Memory B cell (primary cell): ENCODE data around the gene ZDHHC17.
A peak's percentile ranks its signal among the peaks of the same experiment; 100 is the strongest.
"Not testable (repeated sequence)": the region's sequence is repeated elsewhere in the genome, so short reads cannot be mapped to it uniquely, and the experiment has no call there.

Experiments
- ATAC-seq: fragments of 150-1000 bp; cut with Tn5 transposase; 2 replicates; pipeline ENCODE4 v1.10.0; 2021; ENCODE audit warnings: low read depth, mild to moderate bottlenecking, moderate library complexity
- DNase-seq, 2 donors: peaks; one replicate each; pipeline ENCODE4 v3.0.0; 2022; ENCODE audit warnings: low spot score in 2 of 2
- H3K27ac Mint-ChIP-seq: one replicate; pipeline ENCODE4 v1.8.0; 2022; ENCODE audit warnings: mild to moderate bottlenecking, moderate library complexity, mixed read lengths
- H3K27me3 Mint-ChIP-seq: one replicate; pipeline ENCODE4 v1.8.0; 2022; ENCODE audit warnings: mixed read lengths
- H3K36me3 Mint-ChIP-seq: one replicate; pipeline ENCODE4 v1.8.0; 2022; ENCODE audit warnings: mild to moderate bottlenecking, mixed read lengths
- H3K4me1 Mint-ChIP-seq: one replicate; pipeline ENCODE4 v1.8.0; 2022; ENCODE audit warnings: mixed read lengths
- H3K4me3 Mint-ChIP-seq: one replicate; pipeline ENCODE4 v1.8.0; 2022; ENCODE audit warnings: mild to moderate bottlenecking, moderate library complexity, mixed read lengths
- H3K9me3 Mint-ChIP-seq: one replicate; pipeline ENCODE4 v1.8.0; 2022; ENCODE audit warnings: mixed read lengths

The ZDHHC17 gene, protein sequence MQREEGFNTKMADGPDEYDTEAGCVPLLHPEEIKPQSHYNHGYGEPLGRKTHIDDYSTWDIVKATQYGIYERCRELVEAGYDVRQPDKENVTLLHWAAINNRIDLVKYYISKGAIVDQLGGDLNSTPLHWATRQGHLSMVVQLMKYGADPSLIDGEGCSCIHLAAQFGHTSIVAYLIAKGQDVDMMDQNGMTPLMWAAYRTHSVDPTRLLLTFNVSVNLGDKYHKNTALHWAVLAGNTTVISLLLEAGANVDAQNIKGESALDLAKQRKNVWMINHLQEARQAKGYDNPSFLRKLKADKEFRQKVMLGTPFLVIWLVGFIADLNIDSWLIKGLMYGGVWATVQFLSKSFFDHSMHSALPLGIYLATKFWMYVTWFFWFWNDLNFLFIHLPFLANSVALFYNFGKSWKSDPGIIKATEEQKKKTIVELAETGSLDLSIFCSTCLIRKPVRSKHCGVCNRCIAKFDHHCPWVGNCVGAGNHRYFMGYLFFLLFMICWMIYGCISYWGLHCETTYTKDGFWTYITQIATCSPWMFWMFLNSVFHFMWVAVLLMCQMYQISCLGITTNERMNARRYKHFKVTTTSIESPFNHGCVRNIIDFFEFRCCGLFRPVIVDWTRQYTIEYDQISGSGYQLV

GRCh38 chr12:76763746-76764675, at the start of gene ZDHHC17:
TSS of gene ZDHHC17 (plus strand) at chr12:76764115. CDS start at chr12:76764237, 122 bp downstream.
- DNase-seq: peak; percentile 94 to 96
- H3K27me3 Mint-ChIP-seq: no peaks in the 10 kb centered on the region
- no peaks in the 10 kb centered on the region for H3K9me3 Mint-ChIP-seq
- peak; percentile 82 for ATAC-seq
- H3K36me3 Mint-ChIP-seq: peaks cover 2% of the 10 kb centered on the region
- H3K27ac Mint-ChIP-seq: peak within 1 kb of the TSS; percentile 98
- peak within 1 kb of the TSS; percentile 98 for H3K4me3 Mint-ChIP-seq
- H3K4me1 Mint-ChIP-seq: peaks cover 19% of the 10 kb centered on the region

DNA sequence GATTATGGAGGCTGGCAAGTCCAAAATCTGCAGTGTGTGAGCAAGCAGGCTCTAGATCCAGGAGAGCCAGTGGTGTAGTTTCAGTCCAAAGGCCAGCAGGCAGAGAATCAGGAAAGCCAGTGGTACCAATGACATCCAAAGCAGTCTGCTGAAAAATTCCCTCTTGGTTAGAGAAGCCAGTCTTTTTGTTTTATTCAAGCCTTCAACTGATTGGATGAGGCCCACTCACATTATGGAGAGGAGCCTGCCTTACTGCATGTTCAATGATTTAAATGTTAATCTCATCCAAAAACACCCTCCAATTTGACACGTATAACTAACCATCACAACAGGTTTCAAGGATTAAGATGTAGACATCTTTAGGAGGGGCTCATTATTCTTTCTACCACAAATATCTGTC, 49.5 kb upstream of the ZDHHC17 start:
- no peak for ATAC-seq
- Mint-ChIP-seq H3K4me3 (no peak overlapping the region), H3K27ac (no peak overlapping the region), H3K4me1 (no peaks in the 10 kb centered on the region), H3K9me3 (no peaks in the 10 kb centered on the region), H3K36me3 (no peaks in the 10 kb centered on the region), H3K27me3 (peaks cover 4% of the 10 kb centered on the region)
- no peak for DNase-seq

- Mint-ChIP-seq H3K27ac (no peak overlapping the region), H3K27me3 (peaks cover 4% of the 10 kb centered on the region), H3K4me1 (no peaks in the 10 kb centered on the region), H3K4me3 (no peak overlapping the region), H3K9me3 (no peaks in the 10 kb centered on the region), H3K36me3 (no peaks in the 10 kb centered on the region)
- no peak for DNase-seq
- no peak for ATAC-seq
These were observed 49.1 kb upstream of the ZDHHC17 start for GRCh38 chr12:76714861-76715260.

DNA sequence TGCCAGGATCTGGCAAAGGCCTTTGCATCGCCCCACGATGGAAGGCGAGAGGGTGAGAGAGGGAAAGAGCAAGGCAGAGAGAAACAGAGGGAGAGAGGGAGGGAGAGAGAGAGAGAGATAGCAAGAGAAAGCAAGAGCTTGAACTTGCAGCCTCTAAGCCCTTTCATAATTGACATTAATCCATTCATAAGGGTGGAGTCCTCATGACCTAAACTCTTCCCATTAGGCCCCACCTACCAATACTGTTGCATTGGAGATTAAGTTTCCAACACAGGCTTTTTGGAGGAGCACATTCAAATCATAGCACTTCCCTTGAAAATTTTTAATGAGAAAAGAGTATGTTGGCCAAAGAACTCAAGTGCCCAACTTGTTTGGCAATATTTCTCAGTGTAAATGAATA, 48.6 kb upstream of the ZDHHC17 start:
- Mint-ChIP-seq H3K9me3 (no peaks in the 10 kb centered on the region), H3K36me3 (no peaks in the 10 kb centered on the region), H3K4me1 (no peaks in the 10 kb centered on the region), H3K27me3 (peaks cover 4% of the 10 kb centered on the region), H3K27ac (no peak overlapping the region), H3K4me3 (no peak overlapping the region)
- ATAC-seq (no peak), DNase-seq (no peak)

GRCh38 chr12:76717314-76717713, 46.6 kb upstream of the ZDHHC17 start:
- ATAC-seq: no peak
- H3K9me3 Mint-ChIP-seq: no peaks in the 10 kb centered on the region
- no peak overlapping the region for H3K27ac Mint-ChIP-seq
- H3K4me3 Mint-ChIP-seq: no peak overlapping the region
- no peak for DNase-seq
- no peaks in the 10 kb centered on the region for H3K4me1 Mint-ChIP-seq
- no peaks in the 10 kb centered on the region for H3K36me3 Mint-ChIP-seq
- H3K27me3 Mint-ChIP-seq: peaks cover 3% of the 10 kb centered on the region

GRCh38 chr12:76719171-76720041, 44.5 kb upstream of the ZDHHC17 start:
- Mint-ChIP-seq H3K9me3 (no peaks in the 10 kb centered on the region), H3K4me3 (no peak overlapping the region), H3K4me1 (no peaks in the 10 kb centered on the region), H3K27ac (no peak overlapping the region), H3K27me3 (peaks cover 3% of the 10 kb centered on the region), H3K36me3 (no peaks in the 10 kb centered on the region)
- no peak for ATAC-seq
- DNase-seq: no peak

- no peaks in the 10 kb centered on the region for H3K9me3 Mint-ChIP-seq
- H3K27me3 Mint-ChIP-seq: peaks cover 3% of the 10 kb centered on the region
- no peak overlapping the region for H3K4me3 Mint-ChIP-seq
- ATAC-seq: no peak
- no peak for DNase-seq
- no peak overlapping the region for H3K27ac Mint-ChIP-seq
- H3K36me3 Mint-ChIP-seq: no peaks in the 10 kb centered on the region
- no peaks in the 10 kb centered on the region for H3K4me1 Mint-ChIP-seq
These were observed 43.8 kb upstream of the ZDHHC17 start for GRCh38 chr12:76720068-76720467.

GRCh38 chr12:76726626-76727025, 37.3 kb upstream of the ZDHHC17 start:
- Mint-ChIP-seq H3K36me3 (no peaks in the 10 kb centered on the region), H3K4me1 (no peaks in the 10 kb centered on the region), H3K27me3 (no peaks in the 10 kb centered on the region), H3K4me3 (no peak overlapping the region), H3K9me3 (no peaks in the 10 kb centered on the region), H3K27ac (no peak overlapping the region)
- DNase-seq (no peak), ATAC-seq (no peak)

GRCh38 chr12:76732188-76732587, 31.7 kb upstream of the ZDHHC17 start:
- not testable (repeated sequence) for ATAC-seq, H3K27ac Mint-ChIP-seq, H3K4me1 Mint-ChIP-seq, H3K27me3 Mint-ChIP-seq, H3K4me3 Mint-ChIP-seq, H3K36me3 Mint-ChIP-seq, DNase-seq
- H3K9me3 Mint-ChIP-seq: peaks cover 13% of the 10 kb centered on the region

DNA sequence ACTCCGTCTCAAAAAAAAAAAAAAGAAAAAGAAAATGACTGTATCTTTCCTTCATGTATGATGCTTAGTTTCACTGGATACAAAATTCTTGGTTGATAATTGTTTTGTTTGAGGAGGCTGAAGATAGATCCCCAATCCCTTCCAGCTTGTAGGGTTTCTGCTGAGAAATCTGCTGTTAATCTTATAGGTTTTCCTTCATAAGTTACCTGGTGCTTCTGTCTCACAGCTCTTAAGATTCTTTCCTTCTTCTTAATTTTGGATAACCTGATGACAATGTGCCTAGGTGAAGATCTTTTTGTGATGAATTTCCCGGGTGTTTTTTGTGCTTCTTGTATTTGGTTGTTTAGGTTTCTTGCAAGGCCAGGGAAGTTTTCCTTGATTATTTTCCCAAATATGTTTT, 26.2 kb upstream of the ZDHHC17 start:
- not testable (repeated sequence) for H3K4me3 Mint-ChIP-seq, DNase-seq, H3K4me1 Mint-ChIP-seq, H3K27ac Mint-ChIP-seq, ATAC-seq, H3K27me3 Mint-ChIP-seq, H3K36me3 Mint-ChIP-seq
- H3K9me3 Mint-ChIP-seq: peaks cover 18% of the 10 kb centered on the region

- H3K4me1 Mint-ChIP-seq: no peaks in the 10 kb centered on the region
- H3K27ac Mint-ChIP-seq: no peak overlapping the region
- H3K9me3 Mint-ChIP-seq: peaks cover 13% of the 10 kb centered on the region
- no peak overlapping the region for H3K4me3 Mint-ChIP-seq
- H3K36me3 Mint-ChIP-seq: peaks cover 4% of the 10 kb centered on the region
- DNase-seq (no peak), ATAC-seq (no peak)
- H3K27me3 Mint-ChIP-seq: peaks cover 6% of the 10 kb centered on the region
These were observed 24.9 kb upstream of the ZDHHC17 start for GRCh38 chr12:76738824-76739579.

- peaks cover 13% of the 10 kb centered on the region for H3K9me3 Mint-ChIP-seq
- ATAC-seq (no peak), DNase-seq (no peak)
- H3K4me1 Mint-ChIP-seq: no peaks in the 10 kb centered on the region
- no peak overlapping the region for H3K4me3 Mint-ChIP-seq
- peaks cover 12% of the 10 kb centered on the region for H3K27me3 Mint-ChIP-seq
- H3K27ac Mint-ChIP-seq: no peak overlapping the region
- peaks cover 4% of the 10 kb centered on the region for H3K36me3 Mint-ChIP-seq
These were observed 24.0 kb upstream of the ZDHHC17 start for GRCh38 chr12:76739896-76740295.

DNA sequence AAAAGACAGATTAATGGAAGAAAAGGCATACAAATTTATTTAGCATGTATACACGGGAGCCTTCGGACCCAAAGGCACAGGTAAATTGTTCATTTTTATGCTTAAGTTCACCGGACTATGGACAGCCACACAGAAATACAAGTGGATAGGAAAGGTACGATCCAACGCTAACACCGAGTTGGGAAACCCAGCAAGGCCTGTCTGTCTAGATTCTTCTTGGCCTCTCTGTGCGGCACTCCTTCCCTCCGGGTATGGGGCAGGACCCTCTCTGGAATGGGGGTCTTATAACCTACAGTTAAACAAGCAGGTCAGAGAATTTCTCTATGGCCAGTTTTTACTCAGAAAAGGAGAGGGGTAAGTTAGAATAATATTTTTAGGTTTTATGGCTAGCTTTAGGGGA, 23.4 kb upstream of the ZDHHC17 start:
- peaks cover 13% of the 10 kb centered on the region for H3K9me3 Mint-ChIP-seq
- peaks cover 13% of the 10 kb centered on the region for H3K27me3 Mint-ChIP-seq
- no peaks in the 10 kb centered on the region for H3K4me1 Mint-ChIP-seq
- DNase-seq: no peak
- ATAC-seq: no peak
- H3K27ac Mint-ChIP-seq: no peak overlapping the region
- no peak overlapping the region for H3K4me3 Mint-ChIP-seq
- H3K36me3 Mint-ChIP-seq: peaks cover 5% of the 10 kb centered on the region
